Nephron progenitor cell (in vitro differentiated cells): ENCODE data around the gene DPEP2.

Experiments used
- DNase-seq: peaks from one replicate; pipeline ENCODE4 v3.0.0; 2021
- H3K27ac Mint-ChIP-seq: 2 replicates; pipeline ENCODE4 v1.8.0; 2021; ENCODE audit warnings: mild to moderate bottlenecking, moderate library complexity, mixed read lengths
- H3K27me3 Mint-ChIP-seq: 2 replicates; pipeline ENCODE4 v1.8.0; 2021; ENCODE audit warnings: mild to moderate bottlenecking, low read depth, mixed read lengths; ENCODE audit not compliant: poor library complexity
- H3K36me3 Mint-ChIP-seq: 2 replicates; pipeline ENCODE4 v1.8.0; 2021; ENCODE audit warnings: low read depth, mixed read lengths
- H3K4me1 Mint-ChIP-seq: 2 replicates; pipeline ENCODE4 v1.8.0; 2021; ENCODE audit warnings: mixed read lengths
- H3K4me3 Mint-ChIP-seq: 2 replicates; pipeline ENCODE4 v1.8.0; 2021; ENCODE audit warnings: mild to moderate bottlenecking, moderate library complexity, mixed read lengths
- H3K9me3 Mint-ChIP-seq: 2 replicates; pipeline ENCODE4 v1.8.0; 2021; ENCODE audit warnings: mild to moderate bottlenecking, moderate library complexity, mixed read lengths
- CTCF ChIP-seq: fragments of 200-600 bp; sonication (generic); IDR thresholded peaks from 2 replicates; pipeline ENCODE4 v1.5.0; 2021; ENCODE audit warnings: antibody characterized with exemption

The DPEP2 gene

GRCh38 chr16:67949645-67950044 lies 49.6 kb downstream of the DPEP2 start:
- H3K4me1 Mint-ChIP-seq, result peaks cover 8% of the 10 kb centered on the region
- no peak overlapping the region for H3K4me3 Mint-ChIP-seq
- no peak for TF ChIP-seq CTCF
- H3K9me3 Mint-ChIP-seq, result no peaks in the 10 kb centered on the region
- H3K27me3 Mint-ChIP-seq, result peaks cover 3% of the 10 kb centered on the region
- no peak overlapping the region for H3K27ac Mint-ChIP-seq
- H3K36me3 Mint-ChIP-seq, result peaks cover 13% of the 10 kb centered on the region
- DNase-seq, result no peak

GRCh38 chr16:67948015-67948414 lies 51.3 kb downstream of the DPEP2 start:
- peaks cover 4% of the 10 kb centered on the region for H3K4me1 Mint-ChIP-seq
- no peak for DNase-seq
- TF ChIP-seq CTCF, result no peak
- no peak overlapping the region for H3K4me3 Mint-ChIP-seq
- H3K27ac Mint-ChIP-seq, result no peak overlapping the region
- no peaks in the 10 kb centered on the region for H3K9me3 Mint-ChIP-seq
- peaks cover 5% of the 10 kb centered on the region for H3K36me3 Mint-ChIP-seq
- peaks cover 3% of the 10 kb centered on the region for H3K27me3 Mint-ChIP-seq

- peaks cover 3% of the 10 kb centered on the region for H3K27me3 Mint-ChIP-seq
- H3K4me1 Mint-ChIP-seq, result peaks cover 7% of the 10 kb centered on the region
- DNase-seq, result no peak
- peaks cover 5% of the 10 kb centered on the region for H3K36me3 Mint-ChIP-seq
- no peaks in the 10 kb centered on the region for H3K9me3 Mint-ChIP-seq
- no peak overlapping the region for H3K27ac Mint-ChIP-seq
- no peak overlapping the region for H3K4me3 Mint-ChIP-seq
- TF ChIP-seq CTCF, result no peak
These were observed 52.2 kb downstream of the DPEP2 start for GRCh38 chr16:67946966-67947558.

GRCh38 chr16:67946128-67946569 lies 53.1 kb downstream of the DPEP2 start:
- Mint-ChIP-seq H3K27me3 (no peaks in the 10 kb centered on the region), H3K4me3 (no peak overlapping the region), H3K27ac (no peak overlapping the region), H3K36me3 (peaks cover 5% of the 10 kb centered on the region), H3K9me3 (no peaks in the 10 kb centered on the region), H3K4me1 (peaks cover 15% of the 10 kb centered on the region)
- TF ChIP-seq CTCF, result no peak
- no peak for DNase-seq

GRCh38 chr16:67945392-67945933 lies 53.8 kb downstream of the DPEP2 start:
- TF ChIP-seq CTCF, result no peak
- H3K9me3 Mint-ChIP-seq, result no peaks in the 10 kb centered on the region
- peaks cover 15% of the 10 kb centered on the region for H3K4me1 Mint-ChIP-seq
- no peaks in the 10 kb centered on the region for H3K27me3 Mint-ChIP-seq
- H3K27ac Mint-ChIP-seq, result no peak overlapping the region
- H3K4me3 Mint-ChIP-seq, result no peak overlapping the region
- no peak for DNase-seq
- peaks cover 5% of the 10 kb centered on the region for H3K36me3 Mint-ChIP-seq
